HG02571 (cell line): ENCODE results near the gene BLACAT1.

Experiments used
- ATAC-seq: cut with Tn5 transposase; IDR thresholded peaks from one replicate; pipeline ENCODE4 v1.9.1; 2021; ENCODE audit warnings: mild to moderate bottlenecking, moderate library complexity; ENCODE audit not compliant: unreplicated experiment

Gene BLACAT1

DNA sequence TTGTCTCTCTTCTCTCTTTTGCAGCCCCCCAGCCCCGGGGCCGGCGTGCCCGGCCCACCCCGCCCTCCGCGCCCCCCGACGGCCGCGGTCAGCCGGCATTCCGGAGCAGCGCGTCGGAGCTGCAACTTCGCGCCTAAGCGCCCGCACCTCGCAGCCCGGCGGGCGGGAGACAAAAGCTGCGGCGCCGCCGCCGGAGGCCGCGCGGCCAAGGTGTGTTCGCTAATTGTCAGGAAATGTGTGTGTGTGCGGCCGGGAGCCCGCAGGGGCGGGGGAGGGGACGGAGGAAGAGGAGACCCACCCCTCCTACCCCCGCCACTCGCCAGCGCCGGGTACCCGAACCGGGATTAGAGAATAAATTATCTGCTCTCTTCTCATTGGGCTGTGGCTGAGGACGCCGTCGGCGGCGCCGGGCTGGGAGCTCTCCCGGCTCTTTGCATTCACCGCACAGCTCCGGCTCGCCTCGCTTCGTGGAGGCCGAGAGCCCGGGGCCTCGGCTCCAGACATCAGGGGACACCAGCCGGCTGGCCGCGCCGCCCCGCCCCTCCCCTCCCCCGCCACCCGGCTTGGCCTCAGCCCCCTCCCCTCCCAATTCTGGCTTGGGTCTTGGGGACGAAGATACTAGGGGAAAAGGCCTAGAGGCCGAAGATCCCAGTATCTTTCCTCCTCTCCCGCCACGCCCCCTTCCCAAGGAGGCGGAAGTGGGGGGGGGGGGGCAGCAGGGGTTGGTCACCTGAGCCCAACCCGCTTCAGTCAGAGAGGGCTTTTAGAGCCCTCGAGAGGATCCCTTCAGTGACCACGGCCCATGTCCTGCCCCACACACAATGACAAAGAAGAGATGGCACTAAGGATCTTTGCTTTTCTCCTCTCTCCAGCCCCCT lies 1.3 kb upstream of the BLACAT1 start:
- ATAC-seq = no peak

GRCh38 chr1:205456383-205456867 lies 580 bp upstream of the BLACAT1 start:
- ATAC-seq = no peak

DNA sequence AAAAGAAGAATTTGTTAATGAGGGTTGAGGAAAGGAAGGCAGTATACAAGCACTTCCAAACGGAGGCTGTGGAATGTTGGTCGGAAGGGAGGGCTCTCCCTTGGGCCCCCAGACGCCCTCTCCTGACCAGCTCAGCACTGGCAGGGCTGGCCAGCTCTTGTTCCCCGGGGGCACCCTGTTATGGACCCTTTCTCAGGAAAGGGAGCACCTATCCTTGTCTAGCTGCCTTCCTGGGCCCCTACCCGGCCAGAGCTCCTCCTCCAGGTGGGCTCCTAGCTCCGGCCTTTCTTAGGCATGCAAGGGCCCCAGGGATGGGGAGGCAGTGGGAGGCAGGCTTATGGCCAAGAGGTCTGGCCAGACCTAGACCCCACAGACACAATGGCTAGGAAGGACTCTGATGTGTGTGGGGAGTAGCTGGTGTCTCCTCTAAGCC lies 926 bp downstream of the BLACAT1 start:
- ATAC-seq = no peak

DNA sequence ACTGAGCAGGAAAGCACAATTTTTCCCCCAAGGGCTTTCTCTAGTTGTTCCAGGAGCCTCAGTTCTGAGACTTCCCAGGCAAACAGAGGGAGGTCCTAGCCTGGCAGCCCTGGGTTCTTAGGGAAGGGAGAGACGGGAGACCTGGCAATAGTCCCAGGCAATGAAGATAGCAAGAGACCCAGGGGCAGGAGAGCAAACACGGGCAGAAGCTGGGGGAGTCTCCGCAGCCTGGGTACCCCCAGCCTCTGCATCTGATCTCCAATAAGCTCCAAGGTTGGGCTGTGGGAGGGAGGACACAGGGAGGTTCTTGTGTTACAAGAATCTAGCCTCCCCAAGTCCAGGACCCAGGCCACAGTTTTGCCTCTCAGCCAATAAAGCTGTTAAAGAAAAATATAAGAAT lies 2.4 kb downstream of the BLACAT1 start:
- no peak for ATAC-seq

GRCh38 chr1:205452933-205453332 lies 2.9 kb downstream of the BLACAT1 start:
- no peak for ATAC-seq

GRCh38 chr1:205452364-205452763 lies 3.5 kb downstream of the BLACAT1 start:
- no peak for ATAC-seq

DNA sequence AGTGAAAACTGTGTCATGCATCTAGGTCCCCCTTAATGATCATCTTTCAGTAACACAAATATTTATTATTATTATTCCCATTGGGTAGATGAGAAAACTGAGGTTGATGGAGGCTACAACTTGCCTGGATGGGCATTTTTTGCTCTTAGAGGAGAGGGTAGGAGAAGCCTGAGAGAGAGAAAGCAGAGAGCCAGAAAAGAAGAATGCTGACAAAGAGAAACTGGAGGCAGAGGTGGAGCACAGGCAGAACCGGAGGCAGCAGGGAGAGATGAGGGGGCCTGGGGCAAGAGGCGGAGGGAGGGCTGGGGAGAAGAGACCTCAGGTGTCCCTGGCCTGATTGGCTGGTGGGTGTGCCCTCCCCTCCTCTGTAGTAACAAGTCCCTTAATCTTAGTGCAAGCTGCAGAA lies 4.1 kb downstream of the BLACAT1 start:
- no peak for ATAC-seq

DNA sequence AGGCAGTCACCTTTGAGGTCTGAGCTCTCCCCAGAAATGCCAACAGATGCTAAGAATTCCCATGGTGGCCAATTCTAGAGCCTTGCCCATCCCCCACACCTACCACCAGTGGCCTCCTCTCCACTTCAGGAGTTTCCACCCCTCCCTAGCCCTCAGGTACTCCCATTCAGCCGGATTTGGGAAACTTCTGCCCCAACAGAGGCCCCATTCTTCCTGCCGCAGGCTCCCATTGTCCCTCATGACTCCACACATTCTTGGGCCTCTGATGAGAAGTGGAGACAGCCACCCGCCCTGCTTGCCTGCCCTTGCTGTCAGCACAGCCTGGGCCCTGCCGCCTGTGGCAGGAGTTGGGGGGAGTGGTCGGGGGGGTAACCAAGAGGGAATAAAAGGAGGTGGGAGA lies 4.6 kb downstream of the BLACAT1 start:
- ATAC-seq = no peak

DNA sequence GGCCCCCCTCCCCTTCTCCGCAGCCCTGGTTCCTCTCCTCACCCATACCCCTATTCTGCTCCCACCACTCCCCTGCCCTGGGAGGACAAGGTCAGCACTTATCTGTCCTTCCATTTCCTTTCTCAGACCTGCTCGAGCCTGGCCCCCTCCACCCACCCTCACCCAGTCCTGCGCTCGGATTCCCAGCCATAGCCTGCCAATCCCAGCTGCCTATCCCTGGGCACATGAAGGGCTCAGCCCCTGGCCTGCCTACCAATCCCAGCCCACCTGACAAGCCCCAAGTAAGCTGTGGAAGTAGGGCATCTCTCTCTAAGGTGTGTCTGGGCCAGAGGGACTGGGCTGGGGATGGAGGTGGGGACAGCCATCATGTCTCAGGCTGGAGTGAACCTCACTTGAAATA lies 5.4 kb downstream of the BLACAT1 start:
- no peak for ATAC-seq

GRCh38 chr1:205449750-205450443 lies 5.9 kb downstream of the BLACAT1 start:
- ATAC-seq = no peak

DNA sequence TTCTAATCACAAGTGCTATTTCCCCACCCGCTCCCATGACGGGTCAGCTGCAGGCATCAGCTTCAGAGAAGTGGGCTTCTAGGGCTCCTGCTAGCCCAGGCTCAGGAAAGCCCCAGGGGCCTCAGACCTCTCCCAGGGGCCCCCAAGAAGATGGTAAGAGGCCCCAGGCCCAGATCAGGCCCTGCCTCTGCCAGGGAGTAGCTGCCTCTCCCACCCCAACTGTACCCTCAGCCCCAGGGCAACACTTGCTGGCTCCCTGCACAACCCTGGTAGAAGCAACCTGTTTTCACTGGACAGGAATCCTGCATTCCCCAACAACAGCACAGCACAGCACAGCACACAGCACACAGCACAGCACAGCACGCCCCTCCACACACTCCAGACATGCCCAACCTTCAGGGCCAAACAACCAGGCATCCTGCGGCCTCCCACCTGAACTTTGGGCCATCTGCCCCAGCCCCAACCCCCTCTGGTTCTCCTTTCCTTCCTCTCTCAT lies 6.5 kb downstream of the BLACAT1 start:
- ATAC-seq = no peak

- no peak for ATAC-seq
These were observed 7.1 kb downstream of the BLACAT1 start for GRCh38 chr1:205448540-205449253.

DNA sequence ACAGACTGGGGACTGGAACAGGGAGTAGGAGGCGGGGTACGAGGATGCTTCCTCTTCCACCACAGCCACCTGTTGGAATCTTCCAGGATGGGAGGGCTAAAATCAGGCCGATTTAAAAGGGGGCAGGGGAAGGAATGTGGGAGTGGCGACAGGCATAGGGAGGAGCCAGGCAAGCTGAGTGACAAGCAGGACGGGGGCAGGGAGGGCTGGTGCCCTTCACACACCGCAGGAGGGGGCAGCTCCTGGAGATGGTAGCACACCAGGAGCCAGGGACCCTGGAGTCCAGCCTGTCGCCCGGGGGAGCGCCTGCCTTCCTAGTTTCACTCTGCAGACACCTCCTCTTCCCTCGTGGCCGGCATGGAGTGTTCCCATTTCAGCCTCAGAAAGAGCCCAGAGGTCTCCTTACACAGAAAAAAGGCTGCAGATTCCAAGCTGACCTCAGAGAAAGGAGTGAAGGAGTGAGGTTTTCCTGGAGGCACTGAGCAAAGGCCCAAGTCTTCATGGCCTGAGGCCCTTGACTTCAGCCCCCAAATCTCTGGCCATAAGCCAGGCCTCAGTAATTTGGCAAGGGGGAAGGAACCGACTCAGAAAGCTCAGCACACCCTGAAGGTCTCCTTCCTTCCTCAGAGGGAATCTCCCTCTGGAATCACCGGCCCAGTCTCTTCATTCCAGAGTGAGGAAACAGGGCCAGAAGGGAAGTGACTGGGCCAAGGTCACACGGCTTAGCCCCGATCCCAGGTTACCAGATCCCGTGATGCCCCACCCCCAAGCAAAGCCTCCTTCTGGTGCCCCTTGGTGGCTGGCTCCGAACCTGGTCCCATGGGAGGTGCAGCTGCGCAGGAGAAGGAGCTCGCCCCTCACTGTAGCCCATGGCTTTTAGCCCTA lies 8.1 kb downstream of the BLACAT1 start:
- ATAC-seq = no peak

DNA sequence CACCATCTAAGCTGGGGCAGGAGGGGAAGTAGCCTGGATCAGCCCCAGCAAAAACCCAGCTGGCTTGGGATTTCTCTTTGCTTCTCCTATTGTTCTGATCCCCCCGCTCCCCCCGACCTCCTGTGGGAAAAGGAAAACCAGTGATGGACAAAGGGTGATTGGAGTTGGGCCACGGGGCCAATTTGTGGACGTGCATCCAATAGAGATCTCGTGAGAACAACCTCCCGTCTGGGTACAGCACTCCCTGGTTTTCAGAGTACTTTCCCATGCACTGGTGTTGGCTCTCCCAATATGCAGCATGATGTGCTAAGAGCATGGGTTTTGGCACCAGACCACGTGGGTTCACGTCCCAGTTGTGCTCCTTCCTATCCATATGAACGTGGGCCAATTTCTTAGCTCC lies 9.0 kb downstream of the BLACAT1 start:
- no peak for ATAC-seq

DNA sequence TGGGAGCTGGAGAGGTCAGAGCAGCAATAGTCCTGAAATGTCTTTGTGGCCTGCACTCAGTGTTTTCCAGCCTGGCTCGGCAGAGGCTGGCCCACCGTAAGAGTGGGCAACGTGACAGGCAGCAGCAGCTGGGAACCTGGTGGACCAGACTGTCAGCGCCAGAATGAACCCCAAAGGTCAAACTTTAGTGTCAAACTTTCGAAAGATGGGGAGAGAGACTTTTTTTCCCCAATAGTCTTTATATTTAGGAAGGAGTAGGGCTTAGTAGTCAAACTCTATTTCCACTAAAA lies 10.3 kb downstream of the BLACAT1 start:
- no peak for ATAC-seq

DNA sequence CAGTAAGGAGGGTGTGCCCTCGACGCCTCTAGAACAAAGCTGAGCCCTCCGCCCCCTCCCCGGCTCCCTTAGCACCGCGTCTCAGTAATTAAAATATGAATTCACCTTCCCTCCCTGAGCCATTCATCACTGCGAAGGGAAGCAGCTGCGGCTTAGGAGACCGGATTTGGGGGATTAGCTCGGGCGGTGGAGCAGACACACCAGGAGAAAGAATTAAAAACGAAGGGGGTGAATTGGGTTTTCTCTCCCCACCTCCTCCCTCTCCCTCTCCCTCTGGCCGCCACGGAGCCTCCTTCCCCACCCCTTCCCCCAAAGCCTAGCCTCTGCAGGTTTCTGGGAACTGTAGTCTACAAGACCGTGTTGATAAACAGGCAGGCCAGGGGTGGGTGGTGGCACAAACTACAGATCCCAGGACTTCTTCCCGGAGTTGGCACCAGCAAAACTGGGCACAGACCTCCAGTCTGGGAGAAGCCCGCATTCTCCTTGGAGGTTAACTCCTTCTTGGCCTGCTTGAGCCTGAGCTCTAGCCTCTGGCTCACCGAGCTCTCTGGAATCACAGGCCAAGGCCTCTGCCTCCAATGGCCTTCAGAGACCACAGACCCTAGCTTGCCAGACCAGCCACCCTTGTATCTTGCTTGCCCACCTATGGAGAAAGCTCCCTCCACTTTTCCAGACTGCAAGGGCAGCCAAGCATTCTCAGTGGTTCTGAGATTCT lies 10.8 kb downstream of the BLACAT1 start:
- ATAC-seq = no peak

DNA sequence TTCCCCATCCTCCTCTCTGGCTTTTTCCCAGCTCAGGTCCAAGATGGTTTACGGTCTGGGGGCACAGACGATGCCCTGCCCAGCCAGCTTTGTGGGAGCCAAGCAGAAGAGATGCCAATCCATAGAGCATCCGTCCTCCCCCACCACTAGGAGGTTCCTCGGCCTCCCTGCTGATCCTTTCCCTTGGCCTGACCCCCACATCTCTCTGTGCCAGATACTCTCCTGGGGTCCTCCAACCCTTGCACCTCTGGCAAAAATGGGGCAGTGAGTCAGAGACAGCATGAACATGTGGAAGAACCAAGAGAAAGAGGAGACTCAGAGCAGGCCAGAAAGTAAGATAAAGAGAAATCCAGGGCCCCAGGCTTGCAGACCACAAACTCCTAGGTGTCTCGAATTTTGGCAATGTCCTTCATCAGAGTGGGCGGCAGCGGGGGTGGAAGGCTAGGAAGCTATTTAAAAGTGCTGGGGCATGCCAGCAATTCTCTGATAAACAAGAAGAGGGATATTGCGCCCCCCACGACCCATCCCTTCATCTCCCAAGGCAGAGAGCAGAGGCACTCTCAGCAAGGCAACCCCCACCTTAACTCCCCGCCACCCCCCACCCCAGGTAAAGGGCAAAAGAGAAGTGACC lies 11.4 kb downstream of the BLACAT1 start:
- no peak for ATAC-seq

GRCh38 chr1:205443585-205444299 lies 12.1 kb downstream of the BLACAT1 start:
- ATAC-seq = no peak
